Osteoblast (primary cell): ENCODE results near the gene GOLT1B. TPM values are rescaled to one million over a fixed set of nuclear protein-coding genes. Genes with fewer than 3 reads are reported as not detected.

Experiments
- DNase-seq: peaks from one replicate; pipeline ENCODE4 v3.0.0; 2011; ENCODE audit warnings: low spot score, mixed read lengths; ENCODE audit not compliant: insufficient read length; ENCODE audit errors: missing footprints
- H2AFZ ChIP-seq: 2 replicates; pipeline ENCODE4 v1.6.0; 2011; ENCODE audit warnings: mild to moderate bottlenecking, low read length
- H3K27ac ChIP-seq: 2 replicates; pipeline ENCODE4 v1.5.1; 2011; ENCODE audit warnings: mild to moderate bottlenecking, low read depth, low read length, moderate library complexity
- H3K27me3 ChIP-seq: 2 replicates; pipeline ENCODE4 v1.6.0; 2012; ENCODE audit warnings: mild to moderate bottlenecking, control low read depth, inconsistent platforms, low read length, moderate library complexity; ENCODE audit not compliant: insufficient read depth
- H3K36me3 ChIP-seq: 2 replicates; pipeline ENCODE4 v1.5.1; 2011; ENCODE audit warnings: mild to moderate bottlenecking, low read length, control low read depth, moderate library complexity; ENCODE audit not compliant: insufficient read depth
- H3K4me1 ChIP-seq: 2 replicates; pipeline ENCODE4 v1.5.1; 2011; ENCODE audit warnings: mild to moderate bottlenecking, low read length, control low read depth, moderate library complexity; ENCODE audit not compliant: insufficient read depth
- H3K4me2 ChIP-seq: 2 replicates; pipeline ENCODE4 v1.6.0; 2011; ENCODE audit warnings: mild to moderate bottlenecking, low read length; ENCODE audit not compliant: insufficient read depth
- H3K4me3 ChIP-seq: fragments of 200-600 bp; sonication (generic); 3 replicates; pipeline ENCODE4 v1.5.1; 2012; ENCODE audit warnings: mild to moderate bottlenecking, low read length, inconsistent platforms; ENCODE audit not compliant: insufficient read depth
- H3K79me2 ChIP-seq: 2 replicates; pipeline ENCODE4 v1.6.0; 2012; ENCODE audit warnings: mild to moderate bottlenecking, low read length, control low read depth, inconsistent platforms; ENCODE audit not compliant: insufficient read depth
- H3K9me3 ChIP-seq: 2 replicates; pipeline ENCODE4 v1.5.1; 2011; ENCODE audit warnings: low read depth, low read length, control low read depth
- H4K20me1 ChIP-seq: 2 replicates; pipeline ENCODE4 v1.6.0; 2012; ENCODE audit warnings: mild to moderate bottlenecking, low read length, control low read depth; ENCODE audit not compliant: insufficient read depth
- CTCF ChIP-seq: IDR thresholded peaks from 2 replicates; pipeline ENCODE4 v1.5.1; 2011; ENCODE audit warnings: mild to moderate bottlenecking, low read depth, low read length, moderate library complexity; ENCODE audit errors: extremely low read depth
- total RNA-seq: library from RNA; depleted of rRNA; stranded (reverse); fragments of >200 nt; gene quantifications from 2 replicates; pipeline ENCODE4 v1.2.3, GENCODE V29; 2012

Gene GOLT1B
- total RNA-seq, 1 donor = 254 TPM

- no peak overlapping the region for H3K27ac ChIP-seq
- TF ChIP-seq CTCF = no peak
- peaks cover 9% of the 10 kb centered on the region for H3K4me1 ChIP-seq
- H3K4me2 ChIP-seq = peak overlapping the region; percentile 88
- H3K9me3 ChIP-seq = no peaks in the 10 kb centered on the region
- no peaks in the 10 kb centered on the region for H3K36me3 ChIP-seq
- no peaks in the 10 kb centered on the region for H3K79me2 ChIP-seq
- peak overlapping the region; percentile 75 for H3K4me3 ChIP-seq
- peaks cover 17% of the 10 kb centered on the region for H3K27me3 ChIP-seq
- peak overlapping the region; percentile 87 for H2AFZ ChIP-seq
- peak; percentile 75 for DNase-seq
- no peaks in the 10 kb centered on the region for H4K20me1 ChIP-seq
These were observed 26.0 kb downstream of the GOLT1B start for GRCh38 chr12:21527451-21528180.

- no peak overlapping the region for H2AFZ ChIP-seq
- no peaks in the 10 kb centered on the region for H3K79me2 ChIP-seq
- H3K4me2 ChIP-seq = no peak overlapping the region
- peaks cover 17% of the 10 kb centered on the region for H3K27me3 ChIP-seq
- no peaks in the 10 kb centered on the region for H4K20me1 ChIP-seq
- TF ChIP-seq CTCF = no peak
- no peak for DNase-seq
- no peaks in the 10 kb centered on the region for H3K36me3 ChIP-seq
- H3K4me1 ChIP-seq = peaks cover 9% of the 10 kb centered on the region
- no peaks in the 10 kb centered on the region for H3K9me3 ChIP-seq
- no peak overlapping the region for H3K27ac ChIP-seq
- no peak overlapping the region for H3K4me3 ChIP-seq
These were observed 27.4 kb downstream of the GOLT1B start for GRCh38 chr12:21528953-21529352.

GRCh38 chr12:21529456-21529855, 27.9 kb downstream of the GOLT1B start:
- Histone ChIP-seq H3K27me3 (peaks cover 17% of the 10 kb centered on the region), H4K20me1 (no peaks in the 10 kb centered on the region), H3K36me3 (no peaks in the 10 kb centered on the region), H3K4me3 (no peak overlapping the region), H3K4me1 (peaks cover 9% of the 10 kb centered on the region), H3K79me2 (no peaks in the 10 kb centered on the region), H2AFZ (no peak overlapping the region), H3K9me3 (no peaks in the 10 kb centered on the region), H3K4me2 (no peak overlapping the region), H3K27ac (no peak overlapping the region)
- no peak for DNase-seq
- TF ChIP-seq CTCF = no peak

GRCh38 chr12:21538061-21538653, 36.6 kb downstream of the GOLT1B start:
- no peak overlapping the region for H2AFZ ChIP-seq
- no peaks in the 10 kb centered on the region for H4K20me1 ChIP-seq
- no peak for DNase-seq
- no peaks in the 10 kb centered on the region for H3K79me2 ChIP-seq
- peaks cover 2% of the 10 kb centered on the region for H3K27me3 ChIP-seq
- no peaks in the 10 kb centered on the region for H3K36me3 ChIP-seq
- no peaks in the 10 kb centered on the region for H3K4me1 ChIP-seq
- no peak overlapping the region for H3K27ac ChIP-seq
- TF ChIP-seq CTCF = no peak
- no peak overlapping the region for H3K4me2 ChIP-seq
- H3K4me3 ChIP-seq = no peak overlapping the region
- H3K9me3 ChIP-seq = no peaks in the 10 kb centered on the region
